Renal cortex interstitium (tissue), 11 donors: ENCODE results near the gene GATD1. TPM values are rescaled to one million over a fixed set of nuclear protein-coding genes. Genes with fewer than 3 reads are reported as not detected.

ENCODE experiments used
- DNase-seq, 11 donors: peaks; one replicate each; pipeline ENCODE4 v3.0.0-alpha.2; 2013; ENCODE audit warnings: low read depth in 9 of 11, low spot score in 4 of 11; ENCODE audit errors: extremely low read depth in 1 of 11
- polyA plus RNA-seq, 3 donors: library from polyadenylated mRNA; unstranded; fragments of 120-200 nt; gene quantifications; one replicate each; pipeline ENCODE4 v1.2.1, GENCODE V29; 2013; ENCODE audit not compliant: insufficient read length in 3 of 3

Gene GATD1
- polyA plus RNA-seq, 3 donors: 53.7 to 103 (median 88.2) TPM

DNA sequence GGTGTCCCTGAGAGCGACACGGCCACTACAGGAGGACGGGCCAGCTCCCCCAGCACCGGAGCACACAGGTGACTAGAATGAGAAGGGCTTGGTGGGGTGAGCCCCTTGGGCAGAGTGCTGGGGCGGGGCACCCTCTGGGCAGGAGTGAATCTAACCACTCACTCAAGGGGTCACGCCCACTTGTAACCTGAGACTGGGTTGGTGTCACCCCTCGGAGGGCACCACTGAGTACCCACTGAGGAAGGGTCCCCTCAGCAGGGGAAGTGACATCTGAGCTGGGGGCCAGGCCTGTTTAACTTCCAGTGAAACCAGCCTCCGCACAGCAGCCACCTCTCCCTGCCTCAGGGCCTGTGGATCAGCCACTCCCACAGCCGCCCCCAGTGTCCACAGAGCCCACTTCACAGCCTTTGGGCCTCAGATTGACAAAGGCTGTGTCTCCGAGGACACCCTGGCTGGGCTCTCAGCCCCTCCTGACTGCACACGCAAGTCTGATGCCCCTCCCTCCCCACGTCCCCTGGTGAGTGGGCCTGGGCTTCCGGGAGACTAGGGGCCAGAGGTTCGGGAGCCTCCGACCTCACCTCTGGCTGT, 5.6 kb downstream of the GATD1 start:
- DNase-seq: no peak

DNA sequence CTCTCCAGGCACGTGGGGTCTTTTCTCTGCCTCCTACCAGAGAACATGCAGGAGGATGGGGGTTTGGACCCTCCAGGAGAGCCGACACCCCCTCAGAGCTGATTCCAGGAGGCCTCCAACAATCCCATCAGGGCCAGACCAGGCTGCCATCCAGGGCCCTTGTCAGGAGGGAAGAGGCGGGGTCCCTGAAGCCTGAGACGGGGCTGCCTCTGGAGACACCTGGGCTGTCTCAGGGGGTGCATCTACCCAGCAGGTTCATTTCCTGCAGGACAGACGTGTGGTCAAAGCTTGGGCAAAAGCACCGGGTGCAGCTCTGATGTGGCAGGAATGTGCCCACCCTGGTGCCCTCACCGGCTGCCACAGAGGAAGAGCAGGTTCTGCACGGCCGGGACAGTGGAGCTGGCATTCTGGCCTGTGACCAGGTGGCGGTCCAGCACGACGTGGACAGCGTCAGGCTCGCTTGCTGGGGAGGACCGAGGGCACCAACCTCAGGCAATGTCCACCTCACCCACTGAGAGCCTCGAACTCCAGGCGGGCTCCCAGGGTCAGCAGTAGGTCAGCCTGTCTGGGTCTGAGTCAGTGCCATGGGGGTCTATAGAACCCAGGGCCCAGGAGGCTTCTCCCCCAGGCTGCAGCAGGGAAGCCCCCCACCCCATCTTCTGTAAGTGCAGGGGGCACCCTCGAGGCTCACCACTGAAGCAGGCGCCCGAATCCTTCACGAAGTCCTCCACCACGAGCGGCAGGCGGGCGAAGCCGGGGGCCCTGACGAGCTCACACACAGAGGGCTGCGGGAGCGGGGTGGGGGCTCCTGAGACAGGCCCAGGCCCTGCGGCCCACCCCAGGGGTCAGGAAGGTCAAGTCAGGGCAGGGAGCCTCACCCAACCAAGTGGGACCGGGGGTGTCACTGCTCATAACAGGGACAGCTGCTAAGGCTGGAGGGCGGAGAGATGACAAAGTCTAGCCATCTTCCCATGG, 6.4 kb downstream of the GATD1 start:
- DNase-seq: no peak

DNA sequence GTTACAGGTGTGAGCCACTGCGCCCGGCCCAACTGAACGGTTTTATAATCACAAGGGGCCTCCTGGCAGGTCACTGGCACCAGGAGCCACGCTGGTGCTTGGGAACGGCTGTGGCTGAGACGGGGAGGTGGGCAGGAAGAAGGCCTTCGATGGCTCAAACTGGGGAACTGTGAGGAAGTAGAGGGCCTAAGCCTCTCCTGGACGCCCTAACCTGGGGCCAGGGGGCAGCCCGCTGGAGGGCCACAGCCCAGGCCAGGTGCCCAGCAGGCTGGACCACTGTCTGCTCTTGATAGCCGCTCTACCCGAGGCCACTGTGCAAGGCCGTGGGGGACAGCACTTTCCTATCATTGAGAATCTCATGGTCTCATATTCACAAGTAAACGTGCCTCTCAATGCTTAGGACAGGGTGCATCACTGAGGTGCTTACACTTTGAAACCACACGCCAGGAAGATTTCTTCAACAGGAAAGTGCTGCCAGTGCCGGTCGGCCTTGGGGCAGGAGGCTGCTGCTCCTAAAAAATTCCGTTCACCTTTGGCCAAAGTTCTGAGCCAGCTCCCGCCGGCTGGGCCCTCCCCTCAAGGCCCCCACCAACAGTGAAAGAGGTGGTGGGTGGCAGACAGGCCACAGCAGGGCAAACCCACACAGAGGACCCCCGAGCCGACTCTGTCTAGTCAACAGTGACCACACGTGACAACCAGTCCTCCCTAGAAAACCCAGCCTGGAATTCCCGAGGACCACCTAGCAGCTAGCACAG, 7.2 kb downstream of the GATD1 start:
- no peak for DNase-seq

- DNase-seq: no peak
These were observed 10.0 kb downstream of the GATD1 start for GRCh38 chr11:767238-767637.

GRCh38 chr11:766936-767210, 10.4 kb downstream of the GATD1 start:
- no peak for DNase-seq

GRCh38 chr11:766106-766935, 11.0 kb downstream of the GATD1 start:
- no peak for DNase-seq

- DNase-seq: no peak
These were observed 11.5 kb downstream of the GATD1 start for GRCh38 chr11:765802-766091.

- DNase-seq: peak in 2 of 11 donors; percentile 31 to 38
These were observed 12.1 kb downstream of the GATD1 start for GRCh38 chr11:765025-765801.

DNA sequence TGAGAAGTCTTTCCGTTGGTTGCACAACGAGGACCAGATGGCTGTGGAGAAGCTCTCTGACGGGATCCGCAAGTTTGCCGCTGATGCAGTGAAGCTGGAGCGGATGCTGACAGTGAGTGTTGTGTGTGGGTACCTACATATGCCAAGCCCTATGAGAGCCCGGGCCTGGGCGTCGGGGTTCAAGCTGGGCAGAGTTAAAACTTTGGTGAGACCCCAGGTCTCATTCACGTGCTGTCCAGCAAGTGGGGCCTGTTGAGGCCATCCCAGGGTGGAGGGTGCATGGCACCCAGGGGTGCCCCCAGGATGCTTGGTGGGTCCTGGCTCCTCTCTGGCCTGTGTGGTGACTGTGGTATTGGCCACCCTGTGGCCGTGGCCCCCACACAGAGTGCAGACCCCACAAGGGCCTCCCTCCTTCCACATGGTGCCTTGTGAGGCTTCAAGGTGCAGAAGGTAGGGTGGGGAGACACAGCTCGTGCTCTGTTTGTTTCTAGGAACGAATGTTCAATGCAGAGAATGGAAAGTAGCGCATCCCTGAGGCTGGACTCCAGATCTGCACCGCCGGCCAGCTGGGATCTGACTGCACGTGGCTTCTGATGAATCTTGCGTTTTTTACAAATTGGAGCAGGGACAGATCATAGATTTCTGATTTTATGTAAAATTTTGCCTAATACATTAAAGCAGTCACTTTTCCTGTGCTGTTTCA, 12.8 kb downstream of the GATD1 start:
- no peak for DNase-seq

- no peak for DNase-seq
These were observed 13.6 kb downstream of the GATD1 start for GRCh38 chr11:763549-764321.

GRCh38 chr11:763073-763463, 14.2 kb downstream of the GATD1 start:
- DNase-seq: no peak

DNA sequence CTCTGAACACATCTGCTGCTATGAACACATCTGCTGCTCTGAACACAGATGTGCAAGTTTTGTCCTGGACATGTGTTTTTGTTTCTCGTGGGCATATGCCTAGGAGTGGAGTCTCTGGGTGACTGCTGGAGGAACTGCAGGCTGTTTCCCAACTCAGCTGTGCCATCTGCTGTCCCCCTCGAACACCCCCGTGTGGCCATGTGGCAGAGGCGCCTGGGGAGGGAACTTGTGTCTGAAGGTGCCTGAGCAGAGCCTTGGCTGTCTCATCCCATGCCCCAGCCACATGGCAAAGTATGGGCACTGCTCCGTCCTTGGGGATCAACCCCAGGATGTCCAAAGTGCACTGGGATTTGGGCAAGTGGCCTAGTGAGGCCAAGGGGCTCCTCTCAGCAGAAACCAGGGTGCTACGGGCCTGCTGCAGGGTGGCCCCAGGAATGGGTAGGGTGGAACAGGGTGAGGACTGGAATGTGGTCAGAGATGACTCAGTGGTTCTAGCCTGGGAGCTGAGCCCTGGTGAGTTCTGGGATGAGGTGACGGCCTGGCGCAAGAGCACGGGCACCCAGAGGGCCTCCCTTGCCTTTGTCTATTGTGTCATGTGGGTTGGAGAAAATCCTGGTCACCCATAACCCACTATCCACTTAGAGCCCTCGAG, 14.7 kb downstream of the GATD1 start:
- DNase-seq: no peak

DNA sequence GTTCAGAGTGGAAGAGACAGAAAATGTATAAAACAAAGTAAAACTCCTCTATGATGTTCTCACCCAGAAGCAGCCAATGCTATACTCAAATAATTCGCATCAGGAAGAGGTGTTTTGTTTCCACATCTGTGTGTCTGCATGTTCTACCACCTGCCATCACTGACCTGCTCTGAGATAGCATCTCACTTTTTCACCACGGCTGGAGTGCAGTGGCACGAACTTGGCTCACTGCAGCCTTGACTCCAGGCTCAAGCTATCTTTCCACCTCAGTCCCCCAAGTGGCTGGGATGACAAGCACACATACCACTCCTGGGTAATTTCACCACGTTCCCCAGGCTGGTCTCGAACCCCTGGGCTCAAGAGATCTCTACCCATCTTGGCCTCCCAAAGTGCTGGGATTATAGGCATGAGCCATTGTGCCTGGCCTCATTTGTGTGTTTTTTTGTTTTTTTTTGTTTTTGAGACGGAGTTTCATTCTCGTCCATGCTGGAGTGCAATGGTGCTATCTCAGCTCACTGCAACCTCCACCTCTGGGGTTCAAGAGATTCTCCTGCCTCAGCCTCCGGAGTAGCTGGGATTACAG, 15.7 kb downstream of the GATD1 start:
- no peak for DNase-seq

DNA sequence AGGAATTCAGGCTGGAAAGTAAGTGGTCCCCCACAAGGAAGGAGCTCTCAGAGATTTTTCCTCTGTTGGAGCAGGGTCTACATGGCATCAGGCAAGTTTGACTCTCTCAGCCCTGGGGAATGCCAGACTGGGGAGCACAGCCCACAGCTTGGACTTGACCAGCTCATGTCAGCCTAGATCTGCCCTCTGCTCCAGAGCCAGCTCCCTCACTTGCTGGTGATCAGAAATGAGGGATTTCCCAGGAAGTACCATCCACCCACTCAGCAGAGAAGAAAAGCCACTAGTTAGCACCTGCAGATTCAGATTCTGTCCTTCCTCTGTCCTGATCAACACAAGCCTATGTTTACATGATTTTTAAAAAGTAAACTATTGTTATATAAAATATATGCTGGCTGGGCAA, 17.1 kb downstream of the GATD1 start:
- DNase-seq: no peak

DNA sequence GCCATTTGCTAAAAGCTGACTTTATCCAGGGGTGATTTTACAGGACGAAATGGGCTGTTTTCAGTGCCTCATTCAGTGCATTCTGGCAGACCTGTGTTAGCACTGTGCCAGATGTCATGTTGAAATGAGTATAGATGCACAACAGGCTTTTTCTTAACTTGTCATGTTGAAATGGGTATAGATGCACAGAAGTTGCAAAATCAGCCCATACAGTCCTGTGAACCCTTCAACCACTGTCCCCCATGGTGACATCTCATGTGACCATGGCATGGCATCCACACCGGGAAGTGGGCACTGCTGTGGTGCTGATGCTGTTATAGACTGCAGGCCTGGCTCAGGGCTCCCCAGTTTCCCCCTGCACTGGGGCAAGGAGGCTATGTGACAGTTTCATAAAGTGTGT, 27.6 kb downstream of the GATD1 start:
- no peak for DNase-seq

- DNase-seq: no peak
These were observed 29.3 kb downstream of the GATD1 start for GRCh38 chr11:748007-748359.
